HG02938 (cell line): Measurements from ENCODE around the gene HMGB4.

Experiments used
- ATAC-seq: cut with Tn5 transposase; IDR thresholded peaks from one replicate; pipeline ENCODE4 v1.9.1; 2021; ENCODE audit warnings: mild to moderate bottlenecking, moderate library complexity; ENCODE audit not compliant: unreplicated experiment

HMGB4 gene

GRCh38 chr1:33848205-33848937, 15.5 kb upstream of the HMGB4 start:
- no peak for ATAC-seq

- ATAC-seq: no peak
Measured at GRCh38 chr1:33849211-33849610, 14.7 kb upstream of the HMGB4 start.

- ATAC-seq: no peak
Measured at GRCh38 chr1:33850481-33850880, 13.4 kb upstream of the HMGB4 start.

GRCh38 chr1:33852711-33853110, 11.2 kb upstream of the HMGB4 start:
- no peak for ATAC-seq

GRCh38 chr1:33853431-33853830, 10.4 kb upstream of the HMGB4 start:
- no peak for ATAC-seq

- ATAC-seq: no peak
Measured at GRCh38 chr1:33854091-33854490, 9.8 kb upstream of the HMGB4 start.

- no peak for ATAC-seq
Measured at GRCh38 chr1:33860671-33861070, 3.2 kb upstream of the HMGB4 start.

GRCh38 chr1:33864460-33865389, 846 bp downstream of the HMGB4 start:
- ATAC-seq: no peak

- no peak for ATAC-seq
Measured at GRCh38 chr1:33866281-33866680, 2.4 kb downstream of the HMGB4 start.

- ATAC-seq: no peak
Measured at GRCh38 chr1:33867684-33868083, 3.8 kb downstream of the HMGB4 start.

- ATAC-seq: no peak
Measured at GRCh38 chr1:33872275-33872674, 8.4 kb downstream of the HMGB4 start.

GRCh38 chr1:33872683-33873082, 8.8 kb downstream of the HMGB4 start:
- no peak for ATAC-seq

- ATAC-seq: no peak
Measured at GRCh38 chr1:33874636-33875035, 10.8 kb downstream of the HMGB4 start.

GRCh38 chr1:33875862-33876261, 12.0 kb downstream of the HMGB4 start:
- no peak for ATAC-seq

GRCh38 chr1:33876970-33877650, 13.2 kb downstream of the HMGB4 start:
- no peak for ATAC-seq

GRCh38 chr1:33878392-33878791, 14.5 kb downstream of the HMGB4 start:
- ATAC-seq: no peak

- ATAC-seq: no peak
Measured at GRCh38 chr1:33880305-33880704, 16.4 kb downstream of the HMGB4 start.

- ATAC-seq: no peak
Measured at GRCh38 chr1:33886496-33886895, 22.6 kb downstream of the HMGB4 start.

GRCh38 chr1:33893147-33893830, 29.4 kb downstream of the HMGB4 start:
- ATAC-seq: no peak

GRCh38 chr1:33895396-33895795, 31.5 kb downstream of the HMGB4 start:
- ATAC-seq: no peak

GRCh38 chr1:33895976-33896375, 32.1 kb downstream of the HMGB4 start:
- ATAC-seq: no peak
